Liver (tissue), 3 donors: ENCODE measurements around the gene NR3C1.

ENCODE experiments used
- CTCF ChIP-seq: fragments of 150-350 bp; IDR thresholded peaks from 2 replicates; pipeline ENCODE4 v1.5.1; 2017; ENCODE audit warnings: improper control_type of control experiment, low read depth, low read length; ENCODE audit not compliant: missing input control
- EGR1 ChIP-seq, 2 donors: IDR thresholded peaks; 2 replicates each; pipeline ENCODE4 v1.6.1; 2016 to 2018; ENCODE audit warnings: antibody characterized with exemption in 2 of 2, low read depth in 2 of 2
- FOXA2 ChIP-seq: IDR thresholded peaks from 2 replicates; pipeline ENCODE4 v1.6.1; 2016; ENCODE audit warnings: antibody characterized with exemption
- GABPA ChIP-seq, 2 donors: IDR thresholded peaks in 1 of 2; conservative IDR thresholded peaks in 1 of 2; 2 replicates each; pipeline ENCODE4 v1.6.1; 2016; ENCODE audit warnings: antibody characterized with exemption in 2 of 2, mild to moderate bottlenecking in 1 of 2, moderate library complexity in 1 of 2
- JUND ChIP-seq, 2 donors: IDR thresholded peaks; 2 replicates each; pipeline ENCODE4 v1.6.1; 2016; ENCODE audit warnings: antibody characterized with exemption in 2 of 2
- REST ChIP-seq: IDR thresholded peaks from 2 replicates; pipeline ENCODE4 v1.6.1; 2016; ENCODE audit warnings: antibody characterized with exemption, mild to moderate bottlenecking
- SP1 ChIP-seq: IDR thresholded peaks from 2 replicates; pipeline ENCODE4 v1.6.1; 2018; ENCODE audit warnings: antibody characterized with exemption, mild to moderate bottlenecking
- YY1 ChIP-seq: IDR thresholded peaks from 2 replicates; pipeline ENCODE4 v1.6.1; 2016; ENCODE audit warnings: antibody characterized with exemption, mild to moderate bottlenecking
- TF ChIP-seq, protein P1 (sequence below): IDR thresholded peaks from 2 replicates; pipeline ENCODE4 v1.6.1; 2016; ENCODE audit warnings: antibody characterized with exemption
- donor health status: healthy.
- donor health status: healthy.

- TF ChIP-seq CTCF = no peak
- no peak for TF ChIP-seq YY1
- TF ChIP-seq JUND (IDR thresholded peaks at IDR 0.05) = no peak
- TF ChIP-seq REST = no peak
- TF ChIP-seq EGR1 (IDR thresholded peaks at IDR 0.05; ENCODE audit: low read depth in 2 of 2) = no peak
- no peak for TF ChIP-seq SP1
- no peak for TF ChIP-seq GABPA (IDR thresholded peaks at IDR 0.05 in 1 of 2, conservative IDR thresholded peaks at IDR 0.05 in 1 of 2)
- no peak for TF ChIP-seq FOXA2
- TF ChIP-seq, protein P1, sequence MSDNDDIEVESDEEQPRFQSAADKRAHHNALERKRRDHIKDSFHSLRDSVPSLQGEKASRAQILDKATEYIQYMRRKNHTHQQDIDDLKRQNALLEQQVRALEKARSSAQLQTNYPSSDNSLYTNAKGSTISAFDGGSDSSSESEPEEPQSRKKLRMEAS = no peak
Observed at GRCh38 chr5:143436871-143437270, 33.4 kb upstream of the NR3C1 start.
